ENCODE data around the gene DBN1. TPM values are rescaled to one million over a fixed set of nuclear protein-coding genes. Genes with fewer than 3 reads are reported as not detected.

Gene DBN1
- total and polyA plus RNA-seq, 2 of the 8 experiments (the other 6 are each of a cell fraction or from before 2014, with no cell fraction given): 168 to 333 TPM

DNA sequence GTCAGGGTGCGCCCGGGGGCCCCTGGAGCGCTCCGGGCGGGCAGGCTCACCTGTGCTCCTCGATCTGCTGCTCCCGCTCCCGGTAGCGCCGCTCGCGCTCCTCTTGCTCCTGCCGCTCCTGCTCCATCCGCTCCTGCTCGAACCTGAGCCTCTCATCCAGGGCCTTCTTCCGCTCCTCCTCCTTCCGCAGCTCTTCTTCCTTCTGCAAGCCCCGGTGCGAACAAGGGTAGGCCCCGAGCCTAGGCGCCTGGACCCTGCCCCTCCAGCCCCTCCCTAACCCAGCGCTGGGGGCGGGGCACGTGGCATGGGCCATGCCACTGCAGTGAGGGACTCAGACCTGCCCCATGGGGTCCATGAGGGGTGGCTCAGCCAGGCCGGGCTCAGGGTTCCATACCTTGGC lies 6.6 kb downstream of the DBN1 start:
- Histone ChIP-seq H4K20me1 (replicated peaks in 1 of 2; ENCODE audit: control insufficient read depth in 1 of 2, insufficient read depth in 2 of 2, low read length in 2 of 2) (peaks cover 32 to 46% of the 10 kb centered on the region in 2 experiments), H2BK5ac (ENCODE audit: low read depth, low read length) (no peak overlapping the region), H3K4ac (replicated peaks; ENCODE audit: insufficient read length, low read depth, low read length) (no peak overlapping the region), H3K23me2 (ENCODE audit: low read depth, low read length) (no peaks in the 10 kb centered on the region), H3K4me3 (ENCODE audit: extremely low read depth in 1 of 4, insufficient read depth in 2 of 4, low read depth in 3 of 4, low read length in 4 of 4) (no peak overlapping the region), H3K9me3 (ENCODE audit: insufficient read depth in 2 of 2, low read depth in 1 of 2, low read length in 1 of 2) (peaks cover 0 to 4% of the 10 kb centered on the region in 2 experiments; a peak in 2 of 4 replicates), H3K56ac (replicated peaks; ENCODE audit: insufficient read length, low read depth, low read length) (no peak overlapping the region), H2AFZ (ENCODE audit: low read length) (no peak overlapping the region), H3K9ac (replicated peaks in 1 of 4; ENCODE audit: extremely low read depth in 1 of 4, low read depth in 3 of 4, low read length in 3 of 4) (no peak overlapping the region), H4K5ac (ENCODE audit: insufficient read length, low read depth, low read length) (no peak overlapping the region), H3K27ac (ENCODE audit: low read depth, low read length) (no peak overlapping the region), H2BK12ac (ENCODE audit: low read depth, low read length) (no peak overlapping the region), H2BK20ac (ENCODE audit: low read length) (no peak overlapping the region), H3K14ac (ENCODE audit: insufficient read length) (no peak overlapping the region), H4K91ac (replicated peaks; ENCODE audit: insufficient read length, low read length) (no peak overlapping the region), H2BK120ac (replicated peaks; ENCODE audit: low read depth, low read length) (no peak overlapping the region), H2AK5ac (ENCODE audit: low read depth, low read length) (no peak overlapping the region), H3K4me1 (replicated peaks in 1 of 4; ENCODE audit: control insufficient read depth in 3 of 4, insufficient read depth in 4 of 4, low read length in 3 of 4) (peaks cover 7 to 26% (median 24%) of the 10 kb centered on the region in 4 experiments), H3K27me3 (replicated peaks in 1 of 4; ENCODE audit: control insufficient read depth in 3 of 4, extremely low read depth in 1 of 4, insufficient read depth in 3 of 4, low read length in 3 of 4) (no peaks in the 10 kb centered on the region), H2BK15ac (ENCODE audit: low read length) (no peak overlapping the region), H3K18ac (ENCODE audit: extremely low read depth, low read length) (no peak overlapping the region), H3K4me2 (ENCODE audit: insufficient read depth in 1 of 2, low read depth in 2 of 2, low read length in 2 of 2) (no peak overlapping the region), H3K36me3 (ENCODE audit: control insufficient read depth in 2 of 4, insufficient read depth in 4 of 4, low read length in 3 of 4) (peaks cover 36 to 74% (median 57%) of the 10 kb centered on the region in 4 experiments), H3K79me1 (ENCODE audit: low read depth, low read length) (peaks cover 25% of the 10 kb centered on the region), H3K79me2 (ENCODE audit: control insufficient read depth in 1 of 2, insufficient read depth in 2 of 2, low read length in 2 of 2) (peaks cover 9 to 46% of the 10 kb centered on the region in 2 experiments), H4K8ac (ENCODE audit: extremely low read depth, insufficient read depth, low read length) (0 out of 2 replicates have a peak overlapping the region, but pooled peaks have one; percentile 9), H3K23ac (ENCODE audit: insufficient read length) (no peak overlapping the region)
- CTCF ChIA-PET (ENCODE audit: partially characterized antibody): interaction anchor here (0.9 to 1.4 kb wide), 2 partner anchors 9 to 30 kb away, joined by 5 to 6 read pairs; no protein-coding TSS in a partner anchor
- POLR2A ChIA-PET (ENCODE audit: partially characterized antibody): interaction anchor here (1.0 to 67.5 kb wide), 4 partner anchors 2 to 50 kb away, joined by 7 to 3349 read pairs (median 1678); partner anchors contain the start of genes DBN1, DDX41, DOK3 and PDLIM7
- FAIRE-seq (no peak), DNase-seq (ENCODE audit: low read depth in 1 of 2, low spot score in 2 of 2) (no peak)
- TF ChIP-seq TEAD4 (IDR thresholded peaks at IDR 0.05; ENCODE audit: low read depth, low read length): no peak
- TF ChIP-seq POLR2AphosphoS5 (IDR thresholded peaks at IDR 0.05; ENCODE audit: low read depth, low read length): 0 out of 2 replicates have a peak, but pooled peaks have one; percentile 7
- TF ChIP-seq, protein P1, sequence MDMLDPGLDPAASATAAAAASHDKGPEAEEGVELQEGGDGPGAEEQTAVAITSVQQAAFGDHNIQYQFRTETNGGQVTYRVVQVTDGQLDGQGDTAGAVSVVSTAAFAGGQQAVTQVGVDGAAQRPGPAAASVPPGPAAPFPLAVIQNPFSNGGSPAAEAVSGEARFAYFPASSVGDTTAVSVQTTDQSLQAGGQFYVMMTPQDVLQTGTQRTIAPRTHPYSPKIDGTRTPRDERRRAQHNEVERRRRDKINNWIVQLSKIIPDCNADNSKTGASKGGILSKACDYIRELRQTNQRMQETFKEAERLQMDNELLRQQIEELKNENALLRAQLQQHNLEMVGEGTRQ (IDR thresholded peaks at IDR 0.05; ENCODE audit: low read length): no peak
- WGBS, 2 experiments (ENCODE audit: extremely low coverage in 1 of 2, insufficient coverage in 1 of 2, insufficient read length in 1 of 2, insufficient replicate concordance in 2 of 2, low coverage in 1 of 2, low lambda C conversion rate in 2 of 2, missing lambda C conversion rate in 1 of 2): 98% methylated on average over 12 of the region's 25 CpGs; no CpG with 5 or more reads in 1 of the 2 experiments
